D721Med (cell line): ENCODE results near the gene ABCC12.
"Not testable (repeated sequence)": the region's sequence is repeated elsewhere in the genome, so short reads cannot be mapped to it uniquely, and the experiment has no call there.

Experiments used
- DNase-seq: peaks from one replicate; pipeline ENCODE4 v3.0.0; 2011; ENCODE audit warnings: low spot score; ENCODE audit not compliant: insufficient read length
- FAIRE-seq: peaks from 2 replicates; lab custom pipeline; 2011; peaks lifted over from hg19 to GRCh38; lab: Jason Lieb, UNC
- TF ChIP-seq, protein P1 (sequence below): IDR thresholded peaks from 2 replicates; pipeline ENCODE4 v1.5.1; 2012; ENCODE audit warnings: mild to moderate bottlenecking, control low read depth; ENCODE audit not compliant: insufficient read depth; ENCODE audit errors: missing control alignments

ABCC12 gene

DNA sequence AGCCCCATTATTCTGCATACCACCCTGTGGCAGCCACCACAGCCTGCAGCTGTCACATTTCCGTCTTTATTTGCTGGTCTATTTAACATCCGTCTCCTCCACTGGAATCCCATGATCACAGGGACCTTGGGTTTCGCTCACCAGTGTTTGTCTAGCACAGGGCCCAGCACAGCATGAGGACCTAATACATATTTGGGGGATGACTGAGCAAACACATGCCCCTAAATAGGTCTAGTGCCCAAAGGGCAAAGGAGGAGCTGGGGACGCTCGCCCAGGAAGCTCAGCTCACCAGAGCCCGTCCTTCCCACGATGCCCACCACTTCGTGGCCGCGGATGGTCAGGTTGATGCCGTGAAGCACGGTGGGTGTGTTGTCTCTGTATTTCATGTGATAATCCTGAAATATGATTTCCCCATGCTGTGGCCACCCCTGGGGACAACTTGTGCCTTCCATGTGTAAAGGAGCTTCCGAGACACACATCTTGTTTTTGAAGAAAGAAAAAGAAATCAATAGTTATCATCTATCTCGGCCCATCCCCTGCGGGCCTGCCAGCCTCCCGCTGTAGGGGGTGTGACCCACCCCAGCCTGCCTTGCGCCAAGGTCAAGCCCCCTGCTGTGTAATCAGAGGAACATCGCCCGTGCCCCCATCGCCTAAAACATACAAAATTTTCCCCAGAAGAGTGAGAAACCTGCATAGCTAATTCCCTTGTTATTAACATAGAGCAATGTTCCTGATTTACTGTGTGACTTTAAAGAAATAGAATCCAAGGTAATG lies 21.0 kb upstream of the ABCC12 start:
- FAIRE-seq (no peak), DNase-seq (no peak)
- TF ChIP-seq, protein P1, sequence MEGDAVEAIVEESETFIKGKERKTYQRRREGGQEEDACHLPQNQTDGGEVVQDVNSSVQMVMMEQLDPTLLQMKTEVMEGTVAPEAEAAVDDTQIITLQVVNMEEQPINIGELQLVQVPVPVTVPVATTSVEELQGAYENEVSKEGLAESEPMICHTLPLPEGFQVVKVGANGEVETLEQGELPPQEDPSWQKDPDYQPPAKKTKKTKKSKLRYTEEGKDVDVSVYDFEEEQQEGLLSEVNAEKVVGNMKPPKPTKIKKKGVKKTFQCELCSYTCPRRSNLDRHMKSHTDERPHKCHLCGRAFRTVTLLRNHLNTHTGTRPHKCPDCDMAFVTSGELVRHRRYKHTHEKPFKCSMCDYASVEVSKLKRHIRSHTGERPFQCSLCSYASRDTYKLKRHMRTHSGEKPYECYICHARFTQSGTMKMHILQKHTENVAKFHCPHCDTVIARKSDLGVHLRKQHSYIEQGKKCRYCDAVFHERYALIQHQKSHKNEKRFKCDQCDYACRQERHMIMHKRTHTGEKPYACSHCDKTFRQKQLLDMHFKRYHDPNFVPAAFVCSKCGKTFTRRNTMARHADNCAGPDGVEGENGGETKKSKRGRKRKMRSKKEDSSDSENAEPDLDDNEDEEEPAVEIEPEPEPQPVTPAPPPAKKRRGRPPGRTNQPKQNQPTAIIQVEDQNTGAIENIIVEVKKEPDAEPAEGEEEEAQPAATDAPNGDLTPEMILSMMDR: no peak

DNA sequence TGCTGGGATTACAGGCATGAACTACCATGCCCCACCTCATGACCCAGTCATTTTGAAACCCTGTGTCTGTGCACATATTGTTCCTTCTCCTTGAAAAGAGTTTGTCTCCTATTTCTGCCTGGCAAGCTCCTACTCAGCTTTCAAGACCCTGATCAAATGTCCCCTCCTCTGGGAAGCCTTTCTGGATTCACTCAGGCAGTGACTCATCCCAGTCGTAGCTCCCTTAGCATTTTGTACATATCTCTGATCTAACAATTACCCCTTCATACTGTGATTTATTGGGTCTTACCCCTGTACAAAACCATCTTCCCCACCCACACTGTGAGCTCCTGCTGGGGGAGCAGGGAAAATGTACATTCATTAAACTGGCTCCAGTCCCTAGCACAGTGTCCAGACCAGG lies 18.1 kb upstream of the ABCC12 start:
- FAIRE-seq: no peak
- DNase-seq: no peak
- TF ChIP-seq, protein P1: no peak

DNA sequence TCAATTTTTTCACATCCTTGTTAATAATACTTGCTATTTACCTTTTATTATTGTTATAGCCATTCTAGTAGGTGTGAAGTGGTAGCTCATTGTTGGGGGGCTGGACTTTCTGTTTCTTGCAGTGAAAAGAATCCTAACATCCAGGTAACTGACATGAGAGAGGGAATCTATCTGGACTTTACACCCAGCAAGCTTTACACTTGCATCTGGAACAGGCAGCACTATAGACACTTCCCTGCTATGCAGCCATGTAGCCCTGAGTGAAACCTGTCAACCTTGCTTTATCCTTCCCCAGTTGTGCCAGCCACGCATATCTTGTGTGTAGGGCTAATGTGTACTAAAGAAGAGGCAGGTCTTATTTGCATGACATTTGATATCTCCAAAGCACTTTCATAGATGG lies 16.9 kb upstream of the ABCC12 start:
- no peak for DNase-seq
- TF ChIP-seq, protein P1: no peak
- no peak for FAIRE-seq

DNA sequence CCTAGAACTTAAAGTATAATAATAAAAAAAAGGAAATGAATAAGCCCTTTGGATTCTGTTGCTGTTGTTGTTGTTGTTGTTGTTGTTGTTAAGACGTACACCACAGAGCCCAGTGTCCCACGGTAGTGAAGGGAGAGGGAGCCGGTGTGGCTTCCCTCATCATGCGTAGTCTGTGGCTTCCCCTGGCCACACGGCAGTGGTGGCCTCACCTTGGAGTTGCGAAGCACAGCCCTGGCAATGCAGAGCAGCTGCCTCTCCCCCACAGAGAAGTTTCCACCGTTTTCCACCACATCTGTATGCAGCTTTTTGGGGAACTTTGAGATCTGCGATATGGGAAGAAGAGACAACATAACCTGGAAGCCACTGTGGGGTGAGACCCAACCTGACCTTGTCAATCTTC lies 14.1 kb upstream of the ABCC12 start:
- TF ChIP-seq, protein P1: no peak
- no peak for DNase-seq
- FAIRE-seq: no peak

DNA sequence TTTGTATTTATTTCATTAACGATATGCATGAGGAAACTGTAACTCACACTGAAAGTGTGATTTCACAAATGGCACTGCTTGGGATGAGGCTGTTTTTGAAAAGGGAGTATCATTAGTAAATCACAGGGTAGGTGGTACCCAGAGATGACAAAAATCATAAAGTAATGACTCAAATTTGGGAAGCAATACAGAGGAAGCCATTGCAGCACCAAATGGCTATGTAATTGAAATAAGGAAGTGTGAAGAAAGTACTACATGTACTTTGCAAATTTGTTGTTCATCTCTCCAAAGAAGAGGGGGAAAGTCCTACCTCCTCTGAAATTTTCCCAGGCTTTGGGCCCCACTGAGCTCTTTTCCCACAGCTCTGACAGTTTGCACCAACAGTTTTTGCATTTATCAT lies 12.3 kb upstream of the ABCC12 start:
- TF ChIP-seq, protein P1: no peak
- DNase-seq: no peak
- no peak for FAIRE-seq

DNA sequence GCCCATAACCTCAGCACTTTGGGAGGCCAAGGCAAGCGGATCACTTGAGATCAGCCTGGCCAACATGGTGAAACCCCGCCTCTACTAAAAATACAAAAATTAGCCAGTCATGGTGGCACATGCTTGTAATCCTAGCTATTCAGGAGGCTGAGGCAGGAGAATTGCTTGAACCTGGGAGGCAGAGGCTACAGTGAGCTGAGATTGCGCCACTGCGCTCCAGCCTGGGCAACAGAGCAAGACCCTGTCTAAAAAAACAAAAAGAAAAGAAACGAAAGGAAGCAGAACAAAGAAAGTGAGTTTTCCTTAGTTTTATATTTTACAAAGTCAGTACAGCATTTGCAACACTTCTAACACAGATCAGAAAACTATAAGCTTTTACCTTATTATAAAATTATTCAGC lies 10.8 kb upstream of the ABCC12 start:
- not testable (repeated sequence) for DNase-seq, FAIRE-seq

DNA sequence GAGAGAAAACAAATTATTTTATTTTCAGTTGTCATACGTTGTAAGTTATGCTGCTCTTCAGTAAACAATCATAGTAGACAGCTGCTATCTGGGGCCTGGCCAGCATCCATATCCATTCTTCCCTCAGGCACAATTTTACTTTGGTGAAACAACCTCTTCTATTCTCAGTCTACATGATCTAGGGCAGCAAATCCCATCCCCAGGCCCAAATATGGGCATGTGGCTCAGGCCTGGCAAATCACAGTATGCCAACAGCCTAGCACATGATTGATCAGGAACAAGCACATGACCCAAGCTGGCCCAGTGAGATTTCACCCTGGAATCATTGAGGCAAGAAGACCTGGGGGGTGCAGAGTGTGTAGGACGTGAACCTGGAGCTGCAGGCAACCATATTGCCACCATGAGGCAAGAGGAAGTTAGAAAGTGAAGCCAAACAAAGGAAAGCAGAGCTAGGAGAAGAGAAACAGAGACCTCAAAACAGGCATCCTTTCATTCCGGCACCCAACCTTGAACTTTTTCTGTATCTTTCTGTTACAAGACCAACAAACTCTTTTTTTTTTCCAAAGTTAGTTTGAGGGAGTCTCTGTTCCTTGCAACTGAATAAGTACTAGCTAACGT lies 10.3 kb upstream of the ABCC12 start:
- TF ChIP-seq, protein P1: no peak
- no peak for FAIRE-seq

More for the DNA sequence above, 10.3 kb upstream of the ABCC12 start:
- DNase-seq: no peak
